ENCODE data around the gene PCDHA11. TPM values are rescaled to one million over a fixed set of nuclear protein-coding genes. Genes with fewer than 3 reads are reported as not detected.
"Not testable (repeated sequence)": the region's sequence is repeated elsewhere in the genome, so short reads cannot be mapped to it uniquely, and the experiment has no call there.

The PCDHA11 gene
- total RNA-seq, 2 experiments from 2014 or later = not detected

DNA sequence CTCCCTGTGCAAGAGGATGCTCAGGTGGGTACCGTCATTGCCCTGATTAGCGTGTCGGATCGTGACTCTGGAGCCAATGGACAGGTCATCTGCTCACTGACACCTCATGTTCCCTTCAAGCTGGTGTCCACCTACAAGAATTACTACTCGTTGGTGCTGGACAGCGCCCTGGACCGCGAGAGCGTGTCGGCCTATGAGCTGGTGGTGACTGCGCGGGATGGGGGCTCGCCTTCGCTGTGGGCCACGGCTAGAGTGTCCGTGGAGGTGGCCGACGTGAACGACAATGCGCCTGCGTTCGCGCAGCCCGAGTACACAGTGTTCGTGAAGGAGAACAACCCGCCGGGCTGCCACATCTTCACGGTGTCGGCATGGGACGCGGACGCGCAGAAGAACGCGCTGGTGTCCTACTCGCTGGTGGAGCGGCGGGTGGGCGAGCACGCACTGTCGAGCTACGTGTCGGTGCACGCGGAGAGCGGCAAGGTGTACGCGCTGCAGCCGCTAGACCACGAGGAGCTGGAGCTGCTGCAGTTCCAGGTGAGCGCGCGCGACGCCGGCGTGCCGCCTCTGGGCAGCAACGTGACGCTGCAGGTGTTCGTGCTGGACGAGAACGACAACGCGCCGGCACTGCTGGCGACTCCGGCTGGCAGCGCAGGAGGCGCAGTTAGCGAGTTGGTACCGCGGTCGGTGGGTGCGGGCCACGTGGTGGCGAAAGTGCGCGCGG, 7.9 kb downstream of the PCDHA11 start:
- DNase-seq, H3K4me1 Mint-ChIP-seq, H3K36me3 Mint-ChIP-seq, H3K27ac Mint-ChIP-seq, H3K4me3 Mint-ChIP-seq: not testable (repeated sequence)
- peaks cover 61% of the 10 kb centered on the region for H3K27me3 Mint-ChIP-seq
- H3K9me3 Mint-ChIP-seq = peaks cover 15% of the 10 kb centered on the region

- Mint-ChIP-seq H3K36me3 (peaks cover 9% of the 10 kb centered on the region), H3K27ac (no peak overlapping the region), H3K4me1 (peaks cover 3% of the 10 kb centered on the region), H3K4me3 (no peak overlapping the region), H3K27me3 (peaks cover 61% of the 10 kb centered on the region), H3K9me3 (peaks cover 16% of the 10 kb centered on the region)
- no peak for DNase-seq
These were observed 8.5 kb downstream of the PCDHA11 start for GRCh38 chr5:140877262-140877581.

GRCh38 chr5:140881889-140882590, 13.3 kb downstream of the PCDHA11 start, which contains the start of gene PCDHA13:
TSS of gene PCDHA13 (plus strand) at chr5:140882124. CDS start at chr5:140882269, 145 bp downstream.
- Mint-ChIP-seq H3K27me3 (peaks cover 42% of the 10 kb centered on the region), H3K4me3 (no peak within 1 kb of the TSS), H3K36me3 (peaks cover 4% of the 10 kb centered on the region), H3K27ac (no peak within 1 kb of the TSS), H3K4me1 (peaks cover 3% of the 10 kb centered on the region), H3K9me3 (peaks cover 8% of the 10 kb centered on the region)
- DNase-seq = no peak

DNA sequence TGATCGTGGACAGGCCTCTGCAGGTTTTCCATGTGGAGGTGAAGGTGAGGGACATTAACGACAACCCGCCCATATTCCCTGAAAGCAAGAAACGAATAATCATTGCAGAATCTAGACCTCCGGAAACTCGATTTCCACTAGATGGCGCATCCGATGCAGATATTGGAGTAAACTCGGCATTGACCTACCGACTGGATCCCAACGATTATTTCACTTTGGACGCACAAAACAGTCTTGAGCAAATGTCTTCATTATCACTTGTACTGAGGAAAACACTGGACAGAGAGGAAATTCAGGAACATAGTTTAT, 13.8 kb downstream of the PCDHA11 start:
- peaks cover 42% of the 10 kb centered on the region for H3K27me3 Mint-ChIP-seq
- no peak overlapping the region for H3K4me3 Mint-ChIP-seq
- no peak overlapping the region for H3K27ac Mint-ChIP-seq
- H3K4me1 Mint-ChIP-seq = peaks cover 3% of the 10 kb centered on the region
- H3K36me3 Mint-ChIP-seq = peaks cover 6% of the 10 kb centered on the region
- no peak for DNase-seq
- peaks cover 12% of the 10 kb centered on the region for H3K9me3 Mint-ChIP-seq

GRCh38 chr5:140883373-140883772, 14.6 kb downstream of the PCDHA11 start:
- peaks cover 42% of the 10 kb centered on the region for H3K27me3 Mint-ChIP-seq
- H3K36me3 Mint-ChIP-seq = peaks cover 7% of the 10 kb centered on the region
- H3K9me3 Mint-ChIP-seq = peaks cover 18% of the 10 kb centered on the region
- no peak for DNase-seq
- H3K4me3 Mint-ChIP-seq = no peak overlapping the region
- H3K4me1 Mint-ChIP-seq = peaks cover 3% of the 10 kb centered on the region
- H3K27ac Mint-ChIP-seq = no peak overlapping the region

DNA sequence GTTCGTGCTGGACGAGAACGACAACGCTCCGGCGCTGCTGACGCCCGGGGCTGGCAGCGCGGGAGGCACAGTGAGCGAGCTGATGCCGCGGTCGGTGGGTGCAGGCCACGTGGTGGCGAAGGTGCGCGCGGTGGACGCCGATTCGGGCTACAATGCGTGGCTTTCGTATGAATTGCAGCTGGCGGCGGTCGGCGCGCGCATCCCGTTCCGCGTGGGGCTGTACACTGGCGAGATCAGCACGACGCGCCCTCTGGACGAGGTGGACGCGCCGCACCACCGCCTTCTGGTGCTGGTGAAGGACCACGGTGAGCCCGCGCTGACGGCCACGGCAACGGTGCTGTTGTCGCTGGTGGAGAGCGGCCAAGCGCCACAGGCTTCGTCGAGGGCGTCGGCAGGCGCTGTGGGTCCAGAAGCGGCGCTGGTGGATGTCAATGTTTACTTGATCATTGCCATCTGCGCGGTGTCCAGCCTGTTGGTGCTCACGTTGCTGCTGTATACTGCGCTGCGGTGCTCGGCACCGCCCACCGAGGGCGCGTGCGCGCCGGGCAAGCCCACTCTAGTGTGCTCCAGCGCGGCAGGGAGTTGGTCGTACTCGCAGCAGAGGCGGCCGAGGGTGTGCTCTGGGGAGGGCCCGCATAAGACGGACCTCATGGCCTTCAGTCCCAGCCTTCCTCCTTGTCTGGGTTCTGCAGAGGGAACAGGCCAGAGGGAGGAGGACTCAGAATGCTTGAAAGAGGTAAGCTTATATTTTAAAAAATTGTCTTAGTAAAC, 15.4 kb downstream of the PCDHA11 start:
- DNase-seq = no peak
- Mint-ChIP-seq H3K27me3 (peaks cover 39% of the 10 kb centered on the region), H3K27ac (no peak overlapping the region), H3K4me3 (no peak overlapping the region), H3K4me1 (peaks cover 3% of the 10 kb centered on the region), H3K36me3 (peaks cover 7% of the 10 kb centered on the region), H3K9me3 (peaks cover 18% of the 10 kb centered on the region)

DNA sequence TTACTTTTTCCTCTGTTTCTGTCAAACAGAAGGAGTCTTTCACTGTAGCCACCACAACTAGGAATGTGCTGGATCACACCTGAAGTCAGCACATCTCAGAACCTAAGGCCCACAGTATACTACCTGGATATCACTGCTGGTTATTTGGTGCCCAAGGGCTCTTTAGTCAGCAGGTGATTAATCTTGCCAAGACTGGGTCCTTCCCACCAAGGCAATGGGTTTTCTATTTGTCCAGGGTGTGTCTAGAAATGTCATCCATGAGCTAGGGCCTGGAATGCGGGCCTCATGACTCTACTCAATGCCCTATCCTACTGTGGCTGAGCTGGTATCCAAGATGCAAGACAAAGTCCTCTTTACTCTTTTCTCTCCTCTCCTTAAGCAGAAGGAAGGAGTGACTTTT, 47.6 kb downstream of the PCDHA11 start:
- no peak overlapping the region for H3K27ac Mint-ChIP-seq
- no peaks in the 10 kb centered on the region for H3K36me3 Mint-ChIP-seq
- H3K27me3 Mint-ChIP-seq = no peaks in the 10 kb centered on the region
- peaks cover 12% of the 10 kb centered on the region for H3K9me3 Mint-ChIP-seq
- no peak overlapping the region for H3K4me3 Mint-ChIP-seq
- H3K4me1 Mint-ChIP-seq = no peaks in the 10 kb centered on the region
- DNase-seq = no peak

Other genes with a start within 250 kb of the PCDHA11 start
- gene CD14, start 235.8 kb upstream of the PCDHA11 start, total RNA-seq = under 1 TPM; 0.42 to 0.58 TPM
- gene TMCO6, start 229.5 kb upstream of the PCDHA11 start, total RNA-seq = 10 to 100 TPM; 34.4 to 37.4 TPM
- 10 to 100 TPM; 64.2 to 69.4 TPM for gene NDUFA2, start 221.3 kb upstream of the PCDHA11 start, total RNA-seq
- gene IK, start 221.1 kb upstream of the PCDHA11 start, total RNA-seq = 10 to 100 TPM; 94.3 to 95.3 TPM
- gene WDR55, start 204.1 kb upstream of the PCDHA11 start, total RNA-seq = 10 to 100 TPM; 37.5 to 38.9 TPM
- 1 to 10 TPM; 2.7 to 3.7 TPM for gene DND1, start 195.4 kb upstream of the PCDHA11 start, total RNA-seq
- gene HARS1, start 177.6 kb upstream of the PCDHA11 start, total RNA-seq = 100 to 1,000 TPM in 1 of 2 experiments, 10 to 100 TPM in 1; 95.2 to 104 TPM
- gene HARS2, start 177.5 kb upstream of the PCDHA11 start, total RNA-seq = 10 to 100 TPM; 23.6 to 24.0 TPM
- 10 to 100 TPM; 64.8 to 67.2 TPM for gene ZMAT2, start 168.5 kb upstream of the PCDHA11 start, total RNA-seq
- gene PCDHA1, start 82.8 kb upstream of the PCDHA11 start, total RNA-seq = not detected
- gene PCDHA2, start 74.1 kb upstream of the PCDHA11 start, total RNA-seq = not detected
- gene PCDHA3, start 67.9 kb upstream of the PCDHA11 start, total RNA-seq = not detected
- not detected for gene PCDHA4, start 61.9 kb upstream of the PCDHA11 start, total RNA-seq
- gene PCDHA5, start 47.3 kb upstream of the PCDHA11 start, total RNA-seq = not detected
- gene PCDHA6, start 41.0 kb upstream of the PCDHA11 start, total RNA-seq = not detected
- not detected for gene PCDHA7, start 34.7 kb upstream of the PCDHA11 start, total RNA-seq
- not detected for gene PCDHA8, start 27.8 kb upstream of the PCDHA11 start, total RNA-seq
- gene PCDHA9, start 20.6 kb upstream of the PCDHA11 start, total RNA-seq = not detected
- not detected for gene PCDHA10, start 13.1 kb upstream of the PCDHA11 start, total RNA-seq
- not detected for gene PCDHA12, start 6.4 kb downstream of the PCDHA11 start, total RNA-seq
- not detected for gene PCDHA13, start 13.2 kb downstream of the PCDHA11 start, total RNA-seq
- gene PCDHAC1, start 57.3 kb downstream of the PCDHA11 start, total RNA-seq = not detected
- gene PCDHAC2, start 97.5 kb downstream of the PCDHA11 start, total RNA-seq = not detected
- not detected for gene PCDHB1, start 182.4 kb downstream of the PCDHA11 start, total RNA-seq
- gene PCDHB2, start 225.7 kb downstream of the PCDHA11 start, total RNA-seq = not detected
- not detected for gene PCDHB3, start 231.5 kb downstream of the PCDHA11 start, total RNA-seq

All from activated naive CD8-positive, alpha-beta T cell treated with anti-CD3 and anti-CD28 coated beads for 36 hours (primary cell).